SK-N-SH treated with all-trans-retinoic acid at 6 μM for 48 hours (cell line): ENCODE measurements around the gene OR2V1.
"Not testable (repeated sequence)": the region's sequence is repeated elsewhere in the genome, so short reads cannot be mapped to it uniquely, and the experiment has no call there.

Source experiments
- ATAC-seq: fragments of 200-7000 bp; cut with Tn5 transposase; 3 replicates; pipeline ENCODE4 v1.9.1; 2020; ENCODE audit warnings: mild to moderate bottlenecking, moderate library complexity
- ARNTL ChIP-seq: fragments of 450-650 bp; formaldehyde crosslinking; IDR thresholded peaks from 2 replicates; pipeline ENCODE4 v1.5.0; 2020; ENCODE audit warnings: low read depth, mild to moderate bottlenecking, moderate library complexity, borderline replicate concordance
- CREB5 ChIP-seq: fragments of 250-450 bp; sonication (Bioruptor Pico); IDR thresholded peaks from 2 replicates; pipeline ENCODE4 v1.5.1; 2020; ENCODE audit warnings: low read depth, mild to moderate bottlenecking, moderate library complexity
- CSRNP3 ChIP-seq: fragments of 250-450 bp; sonication (Bioruptor Pico); IDR thresholded peaks from 2 replicates; pipeline ENCODE4 v1.5.1; 2021; ENCODE audit warnings: mild to moderate bottlenecking, moderate library complexity
- ESRRG ChIP-seq: fragments of 250-450 bp; sonication (Bioruptor Pico); IDR thresholded peaks from 2 replicates; pipeline ENCODE4 v1.6.1; 2021; ENCODE audit warnings: mild to moderate bottlenecking
- ISL1 ChIP-seq: fragments of 250-450 bp; sonication (Bioruptor Pico); IDR thresholded peaks from 2 replicates; pipeline ENCODE4 v2.1.2; 2022; ENCODE audit warnings: mild to moderate bottlenecking, moderate library complexity
- OSR1 ChIP-seq: fragments of 250-450 bp; sonication (Bioruptor Pico); IDR thresholded peaks from 2 replicates; pipeline ENCODE4 v1.8.0; 2022; ENCODE audit warnings: moderate library complexity, mild to moderate bottlenecking, inconsistent platforms
- PATZ1 ChIP-seq: fragments of 250-450 bp; sonication (Bioruptor Pico); IDR thresholded peaks from 2 replicates; pipeline ENCODE4 v1.8.0; 2020; ENCODE audit warnings: mild to moderate bottlenecking, moderate library complexity, borderline replicate concordance
- POU6F1 ChIP-seq: fragments of 250-450 bp; sonication (Bioruptor Pico); IDR thresholded peaks from 2 replicates; pipeline ENCODE4 v1.8.0; 2021; ENCODE audit warnings: low read depth, mild to moderate bottlenecking, moderate library complexity, borderline replicate concordance
- PPARA ChIP-seq: fragments of 250-450 bp; sonication (Bioruptor Pico); IDR thresholded peaks from 2 replicates; pipeline ENCODE4 v1.5.0; 2020; ENCODE audit warnings: mild to moderate bottlenecking, borderline replicate concordance
- RARB ChIP-seq: fragments of 250-450 bp; sonication (Bioruptor Pico); IDR thresholded peaks from 2 replicates; pipeline ENCODE4 v1.8.0; 2021; ENCODE audit warnings: mild to moderate bottlenecking, moderate library complexity
- TCF4 ChIP-seq: fragments of 250-450 bp; sonication (Bioruptor Pico); IDR thresholded peaks from 2 replicates; pipeline ENCODE4 v1.8.0; 2021; ENCODE audit warnings: mild to moderate bottlenecking, moderate library complexity, borderline replicate concordance
- TSHZ2 ChIP-seq: fragments of 250-450 bp; sonication (Bioruptor Pico); IDR thresholded peaks from 2 replicates; pipeline ENCODE4 v1.5.0; 2020; ENCODE audit warnings: mild to moderate bottlenecking, moderate library complexity
- ZFP3 ChIP-seq: fragments of 250-450 bp; sonication (Bioruptor Pico); IDR thresholded peaks from 2 replicates; pipeline ENCODE4 v1.5.0; 2020; ENCODE audit warnings: mild to moderate bottlenecking, moderate library complexity
- ZFP30 ChIP-seq: fragments of 450-650 bp; formaldehyde crosslinking; IDR thresholded peaks from 2 replicates; pipeline ENCODE4 v1.5.0; 2022; ENCODE audit warnings: mild to moderate bottlenecking, moderate library complexity
- ZNF565 ChIP-seq: fragments of 450-650 bp; formaldehyde crosslinking; conservative IDR thresholded peaks from 2 replicates; pipeline ENCODE4 v1.5.0; 2020; ENCODE audit warnings: low read depth, mild to moderate bottlenecking, moderate library complexity
- ZNF70 ChIP-seq: fragments of 450-650 bp; formaldehyde crosslinking; IDR thresholded peaks from 2 replicates; pipeline ENCODE4 v1.5.0; 2020; ENCODE audit warnings: mild to moderate bottlenecking, moderate library complexity
- ZNF8 ChIP-seq: fragments of 450-650 bp; formaldehyde crosslinking; IDR thresholded peaks from 2 replicates; pipeline ENCODE4 v1.5.0; 2020; ENCODE audit warnings: mild to moderate bottlenecking, moderate library complexity

The OR2V1 gene

GRCh38 chr5:181130832-181131496, at the start of gene OR2V1:
Gene OR2V1 (minus strand): TSS chr5:181131169. CDS start chr5:181125304, 5,865 bp downstream.
- no peak for ATAC-seq
- TF ChIP-seq ARNTL (CRISPR knock-in tag), result no peak
- TF ChIP-seq CSRNP3 (CRISPR knock-in tag), result no peak
- no peak for TF ChIP-seq OSR1
- TF ChIP-seq POU6F1 (CRISPR knock-in tag), result no peak
- TF ChIP-seq TSHZ2, result no peak
- TF ChIP-seq RARB (CRISPR knock-in tag), result no peak
- no peak for TF ChIP-seq ZNF565 (CRISPR knock-in tag)
- no peak for TF ChIP-seq ESRRG (CRISPR knock-in tag)
- no peak for TF ChIP-seq ISL1
- TF ChIP-seq PATZ1 (CRISPR knock-in tag), result no peak
- TF ChIP-seq ZNF8 (CRISPR knock-in tag), result no peak
- TF ChIP-seq ZFP3, result no peak
- TF ChIP-seq PPARA (CRISPR knock-in tag), result no peak
- TF ChIP-seq CREB5 (CRISPR knock-in tag), result no peak
- no peak for TF ChIP-seq TCF4 (CRISPR knock-in tag)
- no peak for TF ChIP-seq ZFP30 (CRISPR knock-in tag)
- TF ChIP-seq ZNF70, result no peak

GRCh38 chr5:181177559-181177958, 46.6 kb upstream of the OR2V1 start:
- not testable (repeated sequence) for ATAC-seq

GRCh38 chr5:181176254-181176952, 45.4 kb upstream of the OR2V1 start:
- ATAC-seq, result no peak
- no peak for TF ChIP-seq ZFP3
